ENCODE measurements around the gene PIP4K2A.
A peak's percentile ranks its signal among the peaks of the same experiment; 100 is the strongest.
"Not testable (repeated sequence)": the region's sequence is repeated elsewhere in the genome, so short reads cannot be mapped to it uniquely, and the experiment has no call there.

PIP4K2A gene

GRCh38 chr10:22719406-22720042 lies 5.1 kb upstream of the PIP4K2A start:
- no peak for DNase-seq (ENCODE audit: low spot score)

- not testable (repeated sequence) for DNase-seq (ENCODE audit: low spot score)
These were observed 4.3 kb upstream of the PIP4K2A start for GRCh38 chr10:22718659-22719058.

GRCh38 chr10:22717728-22718127 lies 3.4 kb upstream of the PIP4K2A start:
- DNase-seq (ENCODE audit: low spot score), result no peak

GRCh38 chr10:22716943-22717342 lies 2.6 kb upstream of the PIP4K2A start:
- no peak for DNase-seq (ENCODE audit: low spot score)

DNA sequence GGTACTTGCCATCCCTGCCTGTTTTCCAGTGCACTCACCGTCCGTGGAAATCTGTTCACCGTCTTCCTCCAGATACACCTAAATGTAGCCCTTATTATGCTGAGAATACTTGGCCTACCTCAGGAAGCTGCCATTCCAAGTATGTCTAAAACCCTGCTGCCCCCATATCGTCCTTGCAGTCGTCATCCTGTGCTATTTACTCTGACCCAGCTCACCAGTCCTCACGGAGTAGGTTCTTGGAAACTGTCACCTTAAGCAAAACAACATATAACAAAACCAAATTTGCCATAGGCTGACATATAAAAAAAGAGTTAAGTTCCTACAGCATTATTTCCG lies 880 bp upstream of the PIP4K2A start:
- DNase-seq (ENCODE audit: low spot score), result no peak

DNA sequence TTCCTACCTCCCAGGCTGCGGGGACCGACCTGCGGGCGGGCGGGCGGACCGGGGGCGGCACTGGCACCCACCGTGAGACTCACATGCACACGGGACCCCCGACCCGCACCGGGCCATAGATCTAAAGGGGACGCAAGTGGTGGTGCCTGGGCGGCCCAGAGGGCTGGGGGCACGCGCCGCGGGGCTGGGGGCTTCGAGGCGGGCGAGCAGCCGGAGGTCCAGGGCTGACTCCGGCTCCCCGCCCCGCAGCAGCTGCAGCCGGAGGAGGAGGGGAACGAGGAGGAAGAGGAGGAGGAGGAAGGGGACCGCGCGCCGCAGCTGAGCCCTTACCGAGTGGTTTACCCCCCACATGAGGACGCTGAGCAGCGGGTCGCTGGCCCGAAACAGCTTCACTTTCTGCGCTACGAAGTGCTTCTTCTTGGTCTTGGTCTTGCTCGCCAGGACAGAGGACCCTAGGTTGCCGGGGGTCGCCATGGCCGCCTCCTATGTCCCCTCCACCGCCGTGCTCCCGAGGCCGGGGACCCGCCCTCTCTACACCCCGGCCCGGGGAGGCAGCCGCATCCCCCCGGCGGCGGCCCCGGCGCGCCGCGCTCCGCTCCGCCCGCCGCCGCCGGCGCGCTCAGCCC lies 412 bp downstream of the PIP4K2A start:
- peak; percentile 26 for DNase-seq (ENCODE audit: low spot score)

DNA sequence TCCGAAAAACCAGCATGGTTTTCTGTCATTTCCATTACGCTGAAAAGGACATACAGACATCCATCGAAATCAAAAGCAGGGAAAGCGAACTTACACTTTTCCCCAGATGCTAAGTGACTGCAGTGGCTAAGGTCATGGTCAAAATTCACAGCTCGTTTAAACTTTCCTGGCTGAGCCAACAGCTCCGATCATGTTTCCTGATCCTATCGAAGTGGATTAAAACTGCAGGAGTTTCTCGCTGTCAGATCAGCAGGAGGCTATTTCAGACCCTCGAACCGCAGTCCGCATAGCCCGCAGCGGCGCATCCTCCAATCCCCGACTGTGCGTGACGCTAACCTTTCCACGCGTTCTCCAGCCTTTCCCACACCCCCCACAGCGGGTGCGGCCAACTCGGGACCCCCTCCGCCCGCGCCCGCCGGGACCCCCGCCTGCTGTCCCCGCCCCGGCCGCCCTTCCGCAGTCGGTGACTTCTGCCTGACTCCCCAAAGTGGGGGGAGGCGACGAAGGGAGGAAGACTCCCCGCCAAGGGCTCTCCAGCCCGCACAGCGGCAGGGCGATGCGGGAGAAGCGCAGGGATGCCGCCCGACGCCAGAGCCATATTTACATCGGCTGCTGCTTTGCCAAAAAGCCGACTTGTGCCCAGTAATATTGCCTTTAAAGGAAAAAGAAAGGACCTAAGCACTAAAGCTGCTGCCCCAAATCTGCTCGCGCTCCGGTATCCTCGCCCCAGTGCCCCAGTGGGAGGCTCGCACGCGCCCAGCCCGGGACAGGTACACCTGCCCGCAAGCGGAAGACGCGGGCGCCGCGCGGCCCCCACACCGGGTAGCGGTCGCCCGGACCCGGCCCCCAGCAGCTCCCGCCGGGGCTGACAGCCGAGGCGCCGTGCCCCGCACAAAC lies 1.2 kb downstream of the PIP4K2A start:
- DNase-seq (ENCODE audit: low spot score), result peak; percentile 23

DNA sequence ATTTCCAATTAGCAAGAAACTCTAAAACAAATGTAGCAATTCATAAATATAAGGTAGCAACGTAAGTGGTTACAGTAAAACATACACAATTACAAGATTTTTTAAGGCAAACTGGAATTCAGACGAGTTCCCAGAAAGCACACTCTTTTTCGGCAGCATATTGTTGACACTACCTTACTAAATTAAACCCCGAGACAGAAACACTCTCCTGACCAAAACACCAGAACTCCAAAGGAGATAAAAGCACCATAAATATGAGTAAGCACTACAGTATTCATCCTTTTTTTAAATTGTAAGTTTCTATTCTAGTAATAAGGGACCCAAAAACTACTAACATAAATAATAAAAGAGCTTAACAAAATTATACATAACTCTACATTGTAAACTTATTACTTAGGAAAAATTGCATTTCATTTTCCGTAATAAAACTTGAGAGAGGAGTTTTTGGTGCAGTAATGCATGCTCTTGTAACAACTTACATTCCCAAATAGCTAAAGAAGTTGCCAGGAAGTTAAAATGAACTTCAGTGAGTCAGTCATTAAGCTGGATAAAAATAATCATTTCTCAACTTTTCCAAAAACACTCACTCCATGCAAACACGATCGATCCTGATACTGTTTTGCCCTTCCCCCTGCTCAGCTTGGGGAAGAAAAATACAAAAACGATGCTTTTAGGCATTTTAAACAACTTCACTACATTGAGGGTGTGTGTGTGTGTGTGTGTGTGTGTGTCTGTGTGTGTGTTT lies 2.0 kb downstream of the PIP4K2A start:
- no peak for DNase-seq (ENCODE audit: low spot score)

GRCh38 chr10:22711373-22711772 lies 3.0 kb downstream of the PIP4K2A start:
- no peak for DNase-seq (ENCODE audit: low spot score)

- DNase-seq (ENCODE audit: low spot score), result no peak
These were observed 4.1 kb downstream of the PIP4K2A start for GRCh38 chr10:22710139-22710745.

DNA sequence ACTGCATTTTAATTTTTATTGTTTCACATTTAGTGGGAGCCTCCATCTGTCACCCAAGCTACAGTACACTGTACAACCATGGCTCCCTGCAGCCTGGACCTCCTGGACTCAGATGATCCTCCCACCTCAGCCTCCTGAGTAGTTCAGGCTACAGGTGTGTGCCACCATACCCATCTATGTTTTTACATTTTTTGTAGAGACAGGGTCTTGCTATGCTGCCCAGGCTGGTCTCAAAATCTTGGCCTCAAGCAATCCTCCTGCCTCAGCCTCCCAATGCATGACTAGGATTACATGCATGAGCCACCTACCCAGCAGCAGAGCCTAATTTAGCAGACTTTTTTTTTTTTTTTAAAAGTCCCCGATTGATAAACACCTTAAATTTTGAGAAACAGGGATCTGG lies 5.6 kb downstream of the PIP4K2A start:
- no peak for DNase-seq (ENCODE audit: low spot score)

GRCh38 chr10:22705527-22705926 lies 8.9 kb downstream of the PIP4K2A start:
- DNase-seq (ENCODE audit: low spot score), result no peak

DNA sequence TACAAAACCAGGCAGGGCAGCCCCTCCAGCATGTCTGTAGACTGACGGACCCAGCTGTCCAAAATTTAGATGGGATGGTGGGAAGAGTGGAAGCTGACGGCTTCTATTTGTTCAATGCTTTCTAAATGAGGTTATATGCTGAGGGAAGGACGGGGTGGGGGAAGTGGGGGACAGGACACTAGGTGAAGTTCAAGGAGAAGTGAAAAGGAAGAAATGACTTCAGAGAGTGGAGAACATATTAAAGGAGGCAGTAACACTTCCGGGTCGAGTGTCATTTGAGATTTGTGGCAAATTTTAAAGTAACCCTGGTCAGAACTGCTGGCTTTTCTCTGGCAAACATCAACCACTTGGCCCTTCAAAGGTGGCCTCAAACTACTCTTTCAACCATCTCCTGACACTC lies 9.4 kb downstream of the PIP4K2A start:
- DNase-seq (ENCODE audit: low spot score), result no peak

DNA sequence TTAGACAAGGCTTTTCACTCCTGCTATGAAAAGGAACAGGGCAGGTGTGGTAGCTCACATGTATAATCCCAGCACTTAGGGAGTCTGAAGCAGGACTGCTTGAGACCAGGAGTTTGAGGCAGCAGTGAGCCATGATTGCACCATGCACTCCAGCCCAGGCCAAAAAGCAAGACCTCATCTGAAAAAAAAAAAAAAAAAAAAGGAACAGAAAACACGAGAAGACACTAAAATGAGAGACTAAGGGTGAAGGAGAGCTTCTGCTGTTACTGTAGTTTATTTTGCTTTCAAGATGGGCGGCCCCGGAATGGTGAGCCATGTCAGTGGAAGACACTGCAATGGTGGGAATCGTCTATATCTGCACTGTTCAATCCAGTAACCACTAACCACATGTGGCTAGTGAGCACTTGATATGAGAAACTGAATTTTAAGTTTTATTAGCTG lies 9.9 kb downstream of the PIP4K2A start:
- DNase-seq (ENCODE audit: low spot score), result no peak

DNA sequence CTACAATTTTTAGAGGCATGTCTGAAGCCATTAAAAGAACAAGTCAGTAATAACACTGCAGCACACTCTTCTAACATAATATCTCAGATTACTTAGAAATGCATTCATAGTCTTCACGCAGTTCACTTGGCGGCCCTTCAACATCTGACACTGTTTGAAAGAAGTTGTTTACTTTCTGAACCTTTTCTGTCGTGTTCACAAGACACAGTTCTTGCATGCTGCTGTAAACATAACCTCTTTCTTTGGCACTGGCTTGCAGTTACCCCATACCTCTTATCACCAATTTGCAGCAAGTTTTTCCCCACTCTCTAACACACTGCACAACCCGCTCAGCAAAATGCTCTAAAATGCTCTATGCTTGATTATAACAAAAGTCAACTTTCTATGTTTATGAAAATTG lies 12.0 kb downstream of the PIP4K2A start:
- no peak for DNase-seq (ENCODE audit: low spot score)

- no peak for DNase-seq (ENCODE audit: low spot score)
These were observed 13.1 kb downstream of the PIP4K2A start for GRCh38 chr10:22701132-22701826.

- DNase-seq (ENCODE audit: low spot score), result no peak
These were observed 13.9 kb downstream of the PIP4K2A start for GRCh38 chr10:22700489-22700888.

DNA sequence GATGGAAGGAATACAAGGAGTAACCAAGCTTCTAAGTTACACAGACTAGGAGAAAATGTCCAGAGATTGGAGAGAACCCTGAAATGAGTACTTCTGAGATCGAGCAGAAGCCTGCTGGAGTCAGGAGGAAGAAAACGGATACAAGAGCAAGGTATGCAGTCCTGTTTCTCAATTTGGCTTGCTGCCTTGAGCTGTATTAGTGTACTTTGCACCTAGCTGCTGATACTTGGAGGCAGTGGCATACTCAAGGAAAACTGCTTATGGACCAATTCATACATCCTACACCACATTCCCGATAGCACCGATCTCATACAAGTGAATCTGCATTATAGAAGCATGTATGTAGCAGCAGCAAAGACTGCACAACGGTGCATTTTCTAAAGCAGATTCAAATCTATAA lies 14.4 kb downstream of the PIP4K2A start:
- DNase-seq (ENCODE audit: low spot score), result no peak

DNA sequence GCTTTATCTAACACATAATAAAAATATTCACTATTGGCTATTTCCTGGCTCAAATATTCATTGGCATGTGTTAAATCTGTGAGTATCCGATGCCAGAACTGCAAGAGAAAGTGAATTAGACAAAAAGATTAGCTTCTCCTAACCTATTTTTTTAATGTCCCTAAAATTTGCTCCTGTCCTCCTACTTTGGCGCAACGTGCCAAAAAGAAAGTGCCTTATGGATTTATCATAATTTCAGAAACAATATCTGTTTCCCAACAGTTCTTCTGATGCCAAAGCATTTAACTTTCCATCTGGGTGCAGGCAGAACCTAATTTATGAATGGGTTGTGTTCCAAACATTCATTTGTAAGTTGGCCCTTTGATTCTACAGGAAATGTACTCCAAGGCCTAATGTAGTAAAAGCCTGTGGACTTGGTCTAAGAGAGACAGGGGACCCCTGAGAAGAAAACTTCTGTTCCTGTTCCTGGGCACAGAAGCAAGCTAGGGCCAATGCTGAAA lies 15.4 kb downstream of the PIP4K2A start:
- no peak for DNase-seq (ENCODE audit: low spot score)

DNA sequence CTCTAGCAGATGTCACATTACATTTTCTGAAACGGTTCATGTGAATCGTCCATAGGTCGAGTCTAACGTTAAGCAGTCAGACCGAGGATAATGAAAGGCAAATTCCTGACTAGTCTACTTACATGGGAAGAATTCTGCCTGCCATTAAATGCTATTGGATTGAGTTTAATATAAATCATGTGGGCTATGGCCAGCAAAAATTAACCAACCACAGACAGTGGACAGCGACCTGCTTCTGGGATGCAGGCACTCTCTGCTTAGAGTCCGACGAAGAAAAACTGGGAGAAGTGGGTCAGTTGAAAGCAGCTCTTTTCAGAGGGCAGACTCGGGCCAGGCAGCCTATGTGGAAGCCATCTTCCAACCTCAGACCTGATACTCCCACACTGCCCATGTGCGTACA lies 16.6 kb downstream of the PIP4K2A start:
- no peak for DNase-seq (ENCODE audit: low spot score)

DNA sequence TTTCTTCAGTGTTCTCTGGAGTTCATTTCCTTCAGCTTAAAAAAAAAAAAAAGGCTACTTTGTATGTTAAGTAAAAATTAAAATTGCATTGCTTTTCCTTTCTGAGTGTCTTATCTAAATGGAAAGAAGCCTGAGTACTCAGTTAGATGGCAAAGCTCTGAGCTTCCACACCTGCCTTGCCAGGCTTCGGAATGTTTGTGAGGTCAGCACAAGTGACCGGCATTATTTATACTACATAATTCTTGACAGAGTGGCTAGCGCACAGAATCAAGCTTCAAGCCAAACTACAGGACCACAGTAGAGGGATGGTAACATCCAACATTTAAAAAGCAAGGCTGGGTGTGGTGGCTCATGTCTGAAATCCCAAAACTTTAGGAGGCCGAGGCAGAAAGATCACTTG lies 17.3 kb downstream of the PIP4K2A start:
- DNase-seq (ENCODE audit: low spot score), result no peak
